Measurements from ENCODE around the gene SGSM2.

DNA sequence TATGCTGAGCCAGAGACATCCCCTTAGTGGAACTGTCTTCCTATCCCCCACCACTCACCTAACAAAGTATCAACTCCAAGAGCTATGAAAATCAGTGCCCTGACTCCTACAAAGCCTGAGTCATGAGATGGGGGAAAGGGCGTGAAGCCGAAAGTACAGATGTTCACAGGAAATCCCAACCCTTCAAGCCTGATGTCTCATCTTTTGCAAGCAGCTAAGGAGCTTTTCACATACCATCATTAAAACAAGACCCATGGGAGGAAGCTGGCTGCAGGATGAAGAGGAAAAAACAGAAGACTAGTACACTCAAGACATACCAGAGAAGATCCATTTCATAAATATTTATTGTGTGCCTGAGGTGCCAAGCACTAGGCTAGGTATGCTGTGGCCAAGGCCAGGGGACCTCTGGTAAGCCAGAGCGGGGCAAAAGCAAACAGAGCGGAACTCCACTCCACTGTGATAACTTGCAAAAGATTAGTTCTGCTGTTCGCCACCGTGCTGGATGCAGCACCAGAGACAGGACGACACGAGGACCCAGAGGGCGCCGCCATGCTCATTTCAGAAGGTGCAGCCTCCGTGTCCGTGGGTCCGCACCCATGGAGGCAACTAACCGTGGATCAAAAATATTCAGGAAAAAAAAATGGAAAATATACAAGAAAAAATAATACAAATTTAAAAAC lies 68.1 kb downstream of the SGSM2 start:
- TF ChIP-seq, protein P1, sequence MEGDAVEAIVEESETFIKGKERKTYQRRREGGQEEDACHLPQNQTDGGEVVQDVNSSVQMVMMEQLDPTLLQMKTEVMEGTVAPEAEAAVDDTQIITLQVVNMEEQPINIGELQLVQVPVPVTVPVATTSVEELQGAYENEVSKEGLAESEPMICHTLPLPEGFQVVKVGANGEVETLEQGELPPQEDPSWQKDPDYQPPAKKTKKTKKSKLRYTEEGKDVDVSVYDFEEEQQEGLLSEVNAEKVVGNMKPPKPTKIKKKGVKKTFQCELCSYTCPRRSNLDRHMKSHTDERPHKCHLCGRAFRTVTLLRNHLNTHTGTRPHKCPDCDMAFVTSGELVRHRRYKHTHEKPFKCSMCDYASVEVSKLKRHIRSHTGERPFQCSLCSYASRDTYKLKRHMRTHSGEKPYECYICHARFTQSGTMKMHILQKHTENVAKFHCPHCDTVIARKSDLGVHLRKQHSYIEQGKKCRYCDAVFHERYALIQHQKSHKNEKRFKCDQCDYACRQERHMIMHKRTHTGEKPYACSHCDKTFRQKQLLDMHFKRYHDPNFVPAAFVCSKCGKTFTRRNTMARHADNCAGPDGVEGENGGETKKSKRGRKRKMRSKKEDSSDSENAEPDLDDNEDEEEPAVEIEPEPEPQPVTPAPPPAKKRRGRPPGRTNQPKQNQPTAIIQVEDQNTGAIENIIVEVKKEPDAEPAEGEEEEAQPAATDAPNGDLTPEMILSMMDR (IDR thresholded peaks at IDR 0.05), result no peak
- TF ChIP-seq POLR2A (IDR thresholded peaks at IDR 0.05) (no peak), EP300 (IDR thresholded peaks at IDR 0.05) (no peak)

Data from gastroesophageal sphincter (tissue), 3 donors.